WTC11 (cell line): ENCODE measurements around the gene NEK7. TPM values are rescaled to one million over a fixed set of nuclear protein-coding genes. Genes with fewer than 3 reads are reported as not detected.

Experiments
- ATAC-seq: fragments of 200-7000 bp; cut with Tn5 transposase; 2 replicates; pipeline ENCODE4 v1.10.0; 2021; ENCODE audit warnings: mild to moderate bottlenecking, moderate library complexity
- CTCF ChIA-PET: fragments of 300-600 bp; sonication (Branson Sonifier 250); formaldehyde crosslinking; loops from one replicate; lab custom pipeline; 2021; ENCODE audit warnings: antibody characterized with exemption; lab: Charles Lee
- POLR2A ChIA-PET: fragments of 350-600 bp; sonication (Branson Sonifier 250); formaldehyde crosslinking; loops from one replicate; lab custom pipeline; 2021; ENCODE audit warnings: antibody characterized with exemption; lab: Charles Lee
- DNase-seq: peaks from one replicate; pipeline ENCODE4 v3.0.0; 2021; ENCODE audit warnings: low spot score
- H3K27ac Mint-ChIP-seq: 2 replicates; pipeline ENCODE4 v1.8.0; 2021; ENCODE audit warnings: mixed read lengths
- H3K27me3 Mint-ChIP-seq: 2 replicates; pipeline ENCODE4 v1.8.0; 2021; ENCODE audit warnings: low read depth, mild to moderate bottlenecking, moderate library complexity, mixed read lengths
- H3K36me3 Mint-ChIP-seq: 2 replicates; pipeline ENCODE4 v1.8.0; 2021; ENCODE audit warnings: mixed read lengths
- H3K4me1 Mint-ChIP-seq: 2 replicates; pipeline ENCODE4 v1.8.0; 2022; ENCODE audit warnings: mixed read lengths
- H3K4me3 Mint-ChIP-seq: 2 replicates; pipeline ENCODE4 v1.8.0; 2021; ENCODE audit warnings: mild to moderate bottlenecking, moderate library complexity, mixed read lengths
- H3K9me3 Mint-ChIP-seq: 2 replicates; pipeline ENCODE4 v1.8.0; 2021; ENCODE audit warnings: mixed read lengths
- AR ChIP-seq: fragments of 250-450 bp; sonication (Bioruptor Pico); IDR thresholded peaks from 2 replicates; pipeline ENCODE4 v1.9.0; 2021; ENCODE audit warnings: mild to moderate bottlenecking
- ATF1 ChIP-seq: sonication (generic); formaldehyde crosslinking; IDR thresholded peaks from 2 replicates; pipeline ENCODE4 v1.8.1; 2023; ENCODE audit warnings: mild to moderate bottlenecking, moderate library complexity, missing genetic modification reagents
- FOXJ3 ChIP-seq: sonication (generic); formaldehyde crosslinking; IDR thresholded peaks from 2 replicates; pipeline ENCODE4 v1.9.0; 2021; ENCODE audit warnings: missing genetic modification reagents, mild to moderate bottlenecking, borderline replicate concordance
- GRHL2 ChIP-seq: fragments of 250-450 bp; sonication (Bioruptor Pico); IDR thresholded peaks from 2 replicates; pipeline ENCODE4 v1.8.0; 2022; ENCODE audit warnings: mild to moderate bottlenecking, moderate library complexity; ENCODE audit not compliant: insufficient replicate concordance, severe bottlenecking
- JUN ChIP-seq: sonication (generic); formaldehyde crosslinking; IDR thresholded peaks from 2 replicates; pipeline ENCODE4 v1.8.0; 2023; ENCODE audit warnings: mild to moderate bottlenecking, missing genetic modification reagents
- MAX ChIP-seq: sonication (generic); formaldehyde crosslinking; IDR thresholded peaks from 2 replicates; pipeline ENCODE4 v1.8.0; 2022; ENCODE audit warnings: mild to moderate bottlenecking, missing genetic modification reagents
- MXD4 ChIP-seq: fragments of 250-450 bp; sonication (Bioruptor Pico); IDR thresholded peaks from 2 replicates; pipeline ENCODE4 v1.8.0; 2021; ENCODE audit warnings: mild to moderate bottlenecking, moderate library complexity, borderline replicate concordance
- NFYB ChIP-seq: sonication (generic); formaldehyde crosslinking; conservative IDR thresholded peaks from 2 replicates; pipeline ENCODE4 v1.8.0; 2022; ENCODE audit warnings: low read depth, missing genetic modification reagents
- NR3C1 ChIP-seq: sonication (generic); formaldehyde crosslinking; conservative IDR thresholded peaks from 2 replicates; pipeline ENCODE4 v1.8.1; 2023; ENCODE audit warnings: low read depth, mild to moderate bottlenecking, missing genetic modification reagents
- OVOL2 ChIP-seq: fragments of 250-450 bp; sonication (Bioruptor Pico); IDR thresholded peaks from 2 replicates; pipeline ENCODE4 v1.9.0; 2021; ENCODE audit warnings: mild to moderate bottlenecking, borderline replicate concordance
- SP1 ChIP-seq: sonication (generic); formaldehyde crosslinking; conservative IDR thresholded peaks from 2 replicates; pipeline ENCODE4 v1.8.1; 2022; ENCODE audit warnings: missing genetic modification reagents
- TP53 ChIP-seq: sonication (generic); formaldehyde crosslinking; IDR thresholded peaks from 2 replicates; pipeline ENCODE4 v1.8.1; 2023; ENCODE audit warnings: mild to moderate bottlenecking, missing genetic modification reagents
- USF2 ChIP-seq: sonication (generic); formaldehyde crosslinking; IDR thresholded peaks from 2 replicates; pipeline ENCODE4 v1.8.1; 2023; ENCODE audit warnings: mild to moderate bottlenecking, missing genetic modification reagents, moderate library complexity
- ZNF121 ChIP-seq: sonication (generic); formaldehyde crosslinking; IDR thresholded peaks from 2 replicates; pipeline ENCODE4 v1.8.0; 2023; ENCODE audit warnings: missing genetic modification reagents
- ZNF317 ChIP-seq: sonication (generic); formaldehyde crosslinking; IDR thresholded peaks from 2 replicates; pipeline ENCODE4 v1.8.1; 2023; ENCODE audit warnings: low read depth, mild to moderate bottlenecking, moderate library complexity, missing genetic modification reagents, borderline replicate concordance
- ZNF671 ChIP-seq: fragments of 250-450 bp; sonication (Bioruptor Pico); IDR thresholded peaks from 2 replicates; pipeline ENCODE4 v1.8.0; 2021; ENCODE audit warnings: mild to moderate bottlenecking
- total RNA-seq: library from RNA; stranded (reverse); gene quantifications from 3 replicates; pipeline ENCODE4 v1.2.3, GENCODE V29; 2021
- TF ChIP-seq, protein P1 (sequence below): sonication (generic); formaldehyde crosslinking; IDR thresholded peaks from 2 replicates; pipeline ENCODE4 v1.8.0; 2022; ENCODE audit warnings: mild to moderate bottlenecking, missing genetic modification reagents
- TF ChIP-seq, protein P2 (sequence below): sonication (generic); formaldehyde crosslinking; IDR thresholded peaks from 2 replicates; pipeline ENCODE4 v1.8.1; 2022; ENCODE audit warnings: low read depth, missing genetic modification reagents, borderline replicate concordance
- TF ChIP-seq, protein P3 (sequence below): fragments of 250-450 bp; sonication (Bioruptor Pico); IDR thresholded peaks from 2 replicates; pipeline ENCODE4 v1.9.0; 2021; ENCODE audit warnings: moderate library complexity, mild to moderate bottlenecking, inconsistent platforms, borderline replicate concordance
- TF ChIP-seq, protein P4 (sequence below): sonication (generic); formaldehyde crosslinking; IDR thresholded peaks from 2 replicates; pipeline ENCODE4 v1.8.1; 2023; ENCODE audit warnings: mild to moderate bottlenecking, moderate library complexity, missing genetic modification reagents
- TF ChIP-seq, protein P5 (sequence below): fragments of 250-450 bp; sonication (Bioruptor Pico); IDR thresholded peaks from 2 replicates; pipeline ENCODE4 v2.1.2; 2022; ENCODE audit warnings: mild to moderate bottlenecking, moderate library complexity

Gene NEK7
- total RNA-seq, 1 experiment from 2014 or later: 10.3 TPM

DNA sequence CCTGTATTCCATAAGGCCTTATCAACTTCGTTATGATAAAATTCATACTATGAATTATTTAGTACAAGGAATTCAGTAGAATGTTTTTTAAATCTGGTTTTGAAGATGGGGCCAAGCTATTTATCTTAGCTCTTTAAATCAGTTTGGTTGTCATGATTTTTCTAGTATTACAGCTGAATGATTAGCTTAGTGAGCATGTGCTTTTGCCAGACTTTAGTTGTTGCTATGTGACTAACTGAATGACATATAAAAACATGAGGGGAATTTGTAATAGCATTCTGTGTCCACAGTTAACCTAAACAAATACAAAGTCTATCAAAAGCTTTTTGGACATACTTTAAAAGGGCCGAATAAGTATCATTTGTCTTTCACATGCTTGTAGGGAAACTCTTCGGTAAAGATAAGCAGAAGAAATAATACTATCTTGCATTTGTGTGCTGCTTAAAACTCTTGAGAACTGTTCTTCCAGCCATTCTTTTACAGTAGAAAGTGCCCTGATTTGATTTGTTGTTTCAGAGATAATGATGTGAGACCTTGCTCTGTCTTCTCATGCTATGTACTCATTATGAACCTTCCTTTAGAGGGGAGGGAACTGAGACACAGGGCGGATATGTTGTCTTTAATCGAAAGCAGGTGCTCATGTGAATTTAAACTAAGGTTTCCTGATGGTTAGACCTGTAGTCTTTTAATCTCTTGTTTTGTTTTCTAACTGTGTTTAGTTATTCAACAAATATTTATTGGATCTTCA, 18.8 kb downstream of the NEK7 start (continued):
- TF ChIP-seq, protein P1, sequence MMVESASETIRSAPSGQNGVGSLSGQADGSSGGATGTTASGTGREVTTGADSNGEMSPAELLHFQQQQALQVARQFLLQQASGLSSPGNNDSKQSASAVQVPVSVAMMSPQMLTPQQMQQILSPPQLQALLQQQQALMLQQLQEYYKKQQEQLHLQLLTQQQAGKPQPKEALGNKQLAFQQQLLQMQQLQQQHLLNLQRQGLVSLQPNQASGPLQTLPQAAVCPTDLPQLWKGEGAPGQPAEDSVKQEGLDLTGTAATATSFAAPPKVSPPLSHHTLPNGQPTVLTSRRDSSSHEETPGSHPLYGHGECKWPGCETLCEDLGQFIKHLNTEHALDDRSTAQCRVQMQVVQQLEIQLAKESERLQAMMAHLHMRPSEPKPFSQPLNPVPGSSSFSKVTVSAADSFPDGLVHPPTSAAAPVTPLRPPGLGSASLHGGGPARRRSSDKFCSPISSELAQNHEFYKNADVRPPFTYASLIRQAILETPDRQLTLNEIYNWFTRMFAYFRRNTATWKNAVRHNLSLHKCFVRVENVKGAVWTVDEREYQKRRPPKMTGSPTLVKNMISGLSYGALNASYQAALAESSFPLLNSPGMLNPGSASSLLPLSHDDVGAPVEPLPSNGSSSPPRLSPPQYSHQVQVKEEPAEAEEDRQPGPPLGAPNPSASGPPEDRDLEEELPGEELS (CRISPR knock-in tag): no peak
- TF ChIP-seq ZNF671 (CRISPR knock-in tag): no peak
- TF ChIP-seq, protein P2, sequence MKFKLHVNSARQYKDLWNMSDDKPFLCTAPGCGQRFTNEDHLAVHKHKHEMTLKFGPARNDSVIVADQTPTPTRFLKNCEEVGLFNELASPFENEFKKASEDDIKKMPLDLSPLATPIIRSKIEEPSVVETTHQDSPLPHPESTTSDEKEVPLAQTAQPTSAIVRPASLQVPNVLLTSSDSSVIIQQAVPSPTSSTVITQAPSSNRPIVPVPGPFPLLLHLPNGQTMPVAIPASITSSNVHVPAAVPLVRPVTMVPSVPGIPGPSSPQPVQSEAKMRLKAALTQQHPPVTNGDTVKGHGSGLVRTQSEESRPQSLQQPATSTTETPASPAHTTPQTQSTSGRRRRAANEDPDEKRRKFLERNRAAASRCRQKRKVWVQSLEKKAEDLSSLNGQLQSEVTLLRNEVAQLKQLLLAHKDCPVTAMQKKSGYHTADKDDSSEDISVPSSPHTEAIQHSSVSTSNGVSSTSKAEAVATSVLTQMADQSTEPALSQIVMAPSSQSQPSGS: no peak

DNA sequence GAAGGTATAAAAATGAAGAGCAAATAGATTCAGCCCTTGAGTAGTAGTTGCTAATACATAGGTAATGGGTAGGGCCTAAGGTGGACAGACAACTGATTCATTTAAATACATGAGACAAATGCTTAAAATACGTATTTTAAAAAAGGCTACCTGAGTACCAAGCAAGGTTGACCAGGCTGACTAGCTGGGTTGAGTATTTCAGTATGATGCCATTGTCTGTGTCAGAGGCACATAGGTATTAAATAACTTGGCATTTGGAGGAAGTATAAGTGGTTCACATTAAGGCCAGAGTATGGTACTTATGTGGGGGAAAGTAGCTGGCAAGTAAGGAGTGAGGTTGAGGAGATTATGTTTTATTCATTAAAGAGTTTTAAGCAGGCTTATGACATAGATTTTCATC, 19.4 kb downstream of the NEK7 start:
- TF ChIP-seq JUN (CRISPR knock-in tag): no peak
- TF ChIP-seq NR3C1 (CRISPR knock-in tag): no peak
- no peak for TF ChIP-seq SP1
- TF ChIP-seq GRHL2: no peak
- TF ChIP-seq USF2 (CRISPR knock-in tag): no peak
- TF ChIP-seq TP53 (CRISPR knock-in tag): no peak
- TF ChIP-seq MXD4: no peak
- no peak for TF ChIP-seq OVOL2 (CRISPR knock-in tag)
- TF ChIP-seq, protein P3, sequence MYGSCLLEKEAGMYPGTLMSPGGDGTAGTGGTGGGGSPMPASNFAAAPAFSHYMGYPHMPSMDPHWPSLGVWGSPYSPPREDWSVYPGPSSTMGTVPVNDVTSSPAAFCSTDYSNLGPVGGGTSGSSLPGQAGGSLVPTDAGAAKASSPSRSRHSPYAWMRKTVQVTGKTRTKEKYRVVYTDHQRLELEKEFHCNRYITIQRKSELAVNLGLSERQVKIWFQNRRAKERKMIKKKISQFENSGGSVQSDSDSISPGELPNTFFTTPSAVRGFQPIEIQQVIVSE (CRISPR knock-in tag): no peak
- TF ChIP-seq ZNF317 (CRISPR knock-in tag): no peak
- TF ChIP-seq, protein P1 (CRISPR knock-in tag): no peak
- TF ChIP-seq, protein P4, sequence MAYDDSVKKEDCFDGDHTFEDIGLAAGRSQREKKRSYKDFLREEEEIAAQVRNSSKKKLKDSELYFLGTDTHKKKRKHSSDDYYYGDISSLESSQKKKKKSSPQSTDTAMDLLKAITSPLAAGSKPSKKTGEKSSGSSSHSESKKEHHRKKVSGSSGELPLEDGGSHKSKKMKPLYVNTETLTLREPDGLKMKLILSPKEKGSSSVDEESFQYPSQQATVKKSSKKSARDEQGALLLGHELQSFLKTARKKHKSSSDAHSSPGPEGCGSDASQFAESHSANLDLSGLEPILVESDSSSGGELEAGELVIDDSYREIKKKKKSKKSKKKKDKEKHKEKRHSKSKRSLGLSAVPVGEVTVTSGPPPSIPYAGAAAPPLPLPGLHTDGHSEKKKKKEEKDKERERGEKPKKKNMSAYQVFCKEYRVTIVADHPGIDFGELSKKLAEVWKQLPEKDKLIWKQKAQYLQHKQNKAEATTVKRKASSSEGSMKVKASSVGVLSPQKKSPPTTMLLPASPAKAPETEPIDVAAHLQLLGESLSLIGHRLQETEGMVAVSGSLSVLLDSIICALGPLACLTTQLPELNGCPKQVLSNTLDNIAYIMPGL (CRISPR knock-in tag): no peak
- TF ChIP-seq AR (CRISPR knock-in tag): no peak
- TF ChIP-seq ATF1: no peak
- TF ChIP-seq, protein P5, sequence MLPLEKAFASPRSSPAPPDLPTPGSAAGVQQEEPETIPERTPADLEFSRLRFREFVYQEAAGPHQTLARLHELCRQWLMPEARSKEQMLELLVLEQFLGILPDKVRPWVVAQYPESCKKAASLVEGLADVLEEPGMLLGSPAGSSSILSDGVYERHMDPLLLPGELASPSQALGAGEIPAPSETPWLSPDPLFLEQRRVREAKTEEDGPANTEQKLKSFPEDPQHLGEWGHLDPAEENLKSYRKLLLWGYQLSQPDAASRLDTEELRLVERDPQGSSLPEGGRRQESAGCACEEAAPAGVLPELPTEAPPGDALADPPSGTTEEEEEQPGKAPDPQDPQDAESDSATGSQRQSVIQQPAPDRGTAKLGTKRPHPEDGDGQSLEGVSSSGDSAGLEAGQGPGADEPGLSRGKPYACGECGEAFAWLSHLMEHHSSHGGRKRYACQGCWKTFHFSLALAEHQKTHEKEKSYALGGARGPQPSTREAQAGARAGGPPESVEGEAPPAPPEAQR: no peak
- no peak for TF ChIP-seq NFYB (CRISPR knock-in tag)
- TF ChIP-seq MAX (CRISPR knock-in tag): no peak
- no peak for TF ChIP-seq FOXJ3 (CRISPR knock-in tag)
- TF ChIP-seq ZNF121 (CRISPR knock-in tag): no peak
- CTCF ChIA-PET: interaction anchor here (1.4 kb wide), 1 partner anchor 20 kb away, joined by 4 read pairs; no protein-coding TSS in a partner anchor
- no peaks in the 10 kb centered on the region for H3K36me3 Mint-ChIP-seq
- no peaks in the 10 kb centered on the region for H3K27me3 Mint-ChIP-seq
- POLR2A ChIA-PET: no interaction called here
- DNase-seq (no peak), ATAC-seq (no peak)
- H3K4me3 Mint-ChIP-seq: no peak overlapping the region
- H3K27ac Mint-ChIP-seq: no peak overlapping the region
- no peaks in the 10 kb centered on the region for H3K9me3 Mint-ChIP-seq
- peaks cover 35% of the 10 kb centered on the region for H3K4me1 Mint-ChIP-seq
